Ascending aorta (tissue), 2 donors: ENCODE data around the gene RAB27A. TPM values are rescaled to one million over a fixed set of nuclear protein-coding genes. Genes with fewer than 3 reads are reported as not detected.

Experiments used
- DNase-seq, 2 donors: peaks; one replicate each; pipeline ENCODE4 v3.0.0-alpha.2; 2019; ENCODE audit warnings: low spot score in 2 of 2
- H3K27ac ChIP-seq, 2 donors: fragments of 200-600 bp; sonication (generic); one replicate each; pipeline ENCODE4 v1.5.1; 2016 to 2017; ENCODE audit warnings: mild to moderate bottlenecking in 1 of 2
- H3K27me3 ChIP-seq: fragments of 200-600 bp; sonication (generic); one replicate; pipeline ENCODE4 v1.5.1; 2017
- H3K36me3 ChIP-seq, 2 donors: fragments of 200-600 bp; sonication (generic); one replicate each; pipeline ENCODE4 v1.5.1; 2016
- H3K4me1 ChIP-seq, 2 donors: fragments of 200-600 bp; sonication (generic); one replicate each; pipeline ENCODE4 v1.5.1; 2016 to 2017; ENCODE audit warnings: mild to moderate bottlenecking in 1 of 2
- H3K4me3 ChIP-seq, 2 donors: fragments of 200-600 bp; sonication (generic); one replicate each; pipeline ENCODE4 v1.5.1; 2016 to 2017; ENCODE audit warnings: mild to moderate bottlenecking in 1 of 2
- H3K9me3 ChIP-seq, 2 donors: fragments of 200-600 bp; sonication (generic); one replicate each; pipeline ENCODE4 v1.5.1; 2016
- CTCF ChIP-seq, 3 experiments: fragments of 200-600 bp in 2 of 3; fragments of 450-650 bp in 1 of 3; sonication (generic) in 2 of 3; IDR thresholded peaks; one replicate each; pipeline ENCODE4 v1.5.1; 2016 to 2019; ENCODE audit warnings: antibody characterized with exemption in 3 of 3, mild to moderate bottlenecking in 1 of 3, moderate library complexity in 1 of 3
- intact Hi-C: fragments of 100-400 bp; cut with DNase I; formaldehyde crosslinking; loops from one replicate; pipeline ENCODE4 v1.15.1; 2023
- total RNA-seq: library from RNA; depleted of rRNA; stranded (reverse); fragments of >200 nt; gene quantifications from one replicate; pipeline ENCODE4 v1.1.0, GENCODE V29; 2016

Gene RAB27A
- total RNA-seq, 1 donor from 2014 or later, result 17.9 TPM

GRCh38 chr15:55234104-55234799 is 55.4 kb downstream of the RAB27A start:
- Histone ChIP-seq H3K27me3 (no peaks in the 10 kb centered on the region), H3K4me3 (no peak overlapping the region), H3K9me3 (no peaks in the 10 kb centered on the region), H3K36me3 (no peaks in the 10 kb centered on the region), H3K4me1 (no peaks in the 10 kb centered on the region), H3K27ac (no peak overlapping the region)
- no peak for TF ChIP-seq CTCF (IDR thresholded peaks at IDR 0.05)
- intact Hi-C loops, result no loop called here
- DNase-seq, result no peak

DNA sequence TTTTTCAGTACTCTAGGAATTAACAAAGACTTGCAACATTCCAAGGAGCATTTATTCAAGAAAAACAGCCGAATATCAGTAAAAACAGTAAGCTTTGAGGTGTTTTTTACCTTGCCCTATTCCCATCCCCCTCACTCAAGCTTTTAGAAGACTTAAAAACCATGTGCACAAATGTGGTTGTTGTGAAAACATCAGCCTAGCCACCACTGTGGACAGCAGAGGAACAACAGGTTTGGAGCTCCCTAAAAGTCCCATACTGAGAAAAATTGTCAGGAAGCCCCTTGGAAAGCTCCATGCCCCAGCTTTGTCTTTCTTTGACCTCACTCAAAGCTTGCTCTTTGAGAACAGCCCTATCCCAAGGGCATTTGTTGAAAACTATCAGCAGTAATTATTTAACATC is 58.2 kb downstream of the RAB27A start:
- H3K27me3 ChIP-seq, result no peaks in the 10 kb centered on the region
- no peak for DNase-seq
- intact Hi-C loops, result no loop called here
- no peak overlapping the region for H3K27ac ChIP-seq
- H3K36me3 ChIP-seq, result peaks cover 7 to 18% of the 10 kb centered on the region in 2 donors
- H3K4me3 ChIP-seq, result no peak overlapping the region
- H3K4me1 ChIP-seq, result no peaks in the 10 kb centered on the region
- H3K9me3 ChIP-seq, result no peaks in the 10 kb centered on the region
- no peak for TF ChIP-seq CTCF (IDR thresholded peaks at IDR 0.05)

- Histone ChIP-seq H3K27ac (no peak overlapping the region), H3K36me3 (peaks cover 10 to 20% of the 10 kb centered on the region in 2 donors), H3K9me3 (no peaks in the 10 kb centered on the region), H3K4me3 (no peak overlapping the region), H3K4me1 (no peaks in the 10 kb centered on the region), H3K27me3 (no peaks in the 10 kb centered on the region)
- no peak for TF ChIP-seq CTCF (IDR thresholded peaks at IDR 0.05)
- intact Hi-C loops, result no loop called here
- no peak for DNase-seq
Observed at GRCh38 chr15:55230953-55231352, 58.7 kb downstream of the RAB27A start.

GRCh38 chr15:55230051-55230670 is 59.5 kb downstream of the RAB27A start:
- no peak for DNase-seq
- Histone ChIP-seq H3K9me3 (no peaks in the 10 kb centered on the region), H3K4me3 (no peak overlapping the region), H3K36me3 (peaks cover 10 to 27% of the 10 kb centered on the region in 2 donors), H3K27me3 (no peaks in the 10 kb centered on the region), H3K4me1 (no peaks in the 10 kb centered on the region), H3K27ac (no peak overlapping the region)
- TF ChIP-seq CTCF (IDR thresholded peaks at IDR 0.05), result no peak
- intact Hi-C loops, result no loop called here

- no peak for TF ChIP-seq CTCF (IDR thresholded peaks at IDR 0.05)
- Histone ChIP-seq H3K36me3 (peaks cover 15 to 43% of the 10 kb centered on the region in 2 donors), H3K4me1 (peaks cover 0 to under 1% of the 10 kb centered on the region in 2 donors), H3K4me3 (no peak overlapping the region), H3K9me3 (no peaks in the 10 kb centered on the region), H3K27ac (no peak overlapping the region), H3K27me3 (no peaks in the 10 kb centered on the region)
- intact Hi-C loops, result no loop called here
- no peak for DNase-seq
Observed at GRCh38 chr15:55226127-55226526, 63.5 kb downstream of the RAB27A start.
